ENCODE results near the gene DYNLT2B. TPM values are rescaled to one million over a fixed set of nuclear protein-coding genes. Genes with fewer than 3 reads are reported as not detected.

The DYNLT2B gene
- total and polyA plus RNA-seq, 4 donors: 1.1 to 3.7 (median 2.9) TPM

DNA sequence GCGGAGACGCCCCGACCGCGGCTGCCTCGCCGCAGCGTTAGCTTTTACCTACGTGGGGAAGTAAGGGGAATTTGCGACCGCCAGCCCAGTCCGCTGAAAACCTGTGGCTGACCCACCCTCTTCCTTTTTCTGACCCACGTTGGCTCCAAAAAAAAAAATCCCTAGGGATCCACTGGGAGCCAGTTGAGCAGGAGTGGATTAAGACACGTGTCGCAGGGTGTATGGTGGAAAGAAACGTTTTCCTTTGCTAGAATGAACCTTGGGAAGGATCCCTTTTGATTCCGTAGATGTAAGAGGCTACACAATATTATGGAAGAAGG is 29.9 kb downstream of the DYNLT2B start:
- H3K4me3 ChIP-seq (ENCODE audit: low read depth in 1 of 3, low read length in 3 of 3): peak overlapping the region; percentile 71 to 99 (median 97)
- WGBS: under 1% methylated on average over 17 of the region's 17 CpGs
- TF ChIP-seq EGR1 (IDR thresholded peaks at IDR 0.05; ENCODE audit: low read depth in 2 of 2) (no peak), RAD21 (IDR thresholded peaks at IDR 0.05) (no peak), SP1 (IDR thresholded peaks at IDR 0.05) (no peak), JUND (IDR thresholded peaks at IDR 0.05) (no peak), GABPA (IDR thresholded peaks at IDR 0.05 in 1 of 2, conservative IDR thresholded peaks at IDR 0.05 in 1 of 2) (no peak)
- TF ChIP-seq, protein P1, sequence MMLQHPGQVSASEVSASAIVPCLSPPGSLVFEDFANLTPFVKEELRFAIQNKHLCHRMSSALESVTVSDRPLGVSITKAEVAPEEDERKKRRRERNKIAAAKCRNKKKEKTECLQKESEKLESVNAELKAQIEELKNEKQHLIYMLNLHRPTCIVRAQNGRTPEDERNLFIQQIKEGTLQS (IDR thresholded peaks at IDR 0.05): no peak
- TF ChIP-seq, protein P2, sequence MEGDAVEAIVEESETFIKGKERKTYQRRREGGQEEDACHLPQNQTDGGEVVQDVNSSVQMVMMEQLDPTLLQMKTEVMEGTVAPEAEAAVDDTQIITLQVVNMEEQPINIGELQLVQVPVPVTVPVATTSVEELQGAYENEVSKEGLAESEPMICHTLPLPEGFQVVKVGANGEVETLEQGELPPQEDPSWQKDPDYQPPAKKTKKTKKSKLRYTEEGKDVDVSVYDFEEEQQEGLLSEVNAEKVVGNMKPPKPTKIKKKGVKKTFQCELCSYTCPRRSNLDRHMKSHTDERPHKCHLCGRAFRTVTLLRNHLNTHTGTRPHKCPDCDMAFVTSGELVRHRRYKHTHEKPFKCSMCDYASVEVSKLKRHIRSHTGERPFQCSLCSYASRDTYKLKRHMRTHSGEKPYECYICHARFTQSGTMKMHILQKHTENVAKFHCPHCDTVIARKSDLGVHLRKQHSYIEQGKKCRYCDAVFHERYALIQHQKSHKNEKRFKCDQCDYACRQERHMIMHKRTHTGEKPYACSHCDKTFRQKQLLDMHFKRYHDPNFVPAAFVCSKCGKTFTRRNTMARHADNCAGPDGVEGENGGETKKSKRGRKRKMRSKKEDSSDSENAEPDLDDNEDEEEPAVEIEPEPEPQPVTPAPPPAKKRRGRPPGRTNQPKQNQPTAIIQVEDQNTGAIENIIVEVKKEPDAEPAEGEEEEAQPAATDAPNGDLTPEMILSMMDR (IDR thresholded peaks at IDR 0.05; ENCODE audit: low read depth, low read length, missing input control): no peak
- TF ChIP-seq, protein P3, sequence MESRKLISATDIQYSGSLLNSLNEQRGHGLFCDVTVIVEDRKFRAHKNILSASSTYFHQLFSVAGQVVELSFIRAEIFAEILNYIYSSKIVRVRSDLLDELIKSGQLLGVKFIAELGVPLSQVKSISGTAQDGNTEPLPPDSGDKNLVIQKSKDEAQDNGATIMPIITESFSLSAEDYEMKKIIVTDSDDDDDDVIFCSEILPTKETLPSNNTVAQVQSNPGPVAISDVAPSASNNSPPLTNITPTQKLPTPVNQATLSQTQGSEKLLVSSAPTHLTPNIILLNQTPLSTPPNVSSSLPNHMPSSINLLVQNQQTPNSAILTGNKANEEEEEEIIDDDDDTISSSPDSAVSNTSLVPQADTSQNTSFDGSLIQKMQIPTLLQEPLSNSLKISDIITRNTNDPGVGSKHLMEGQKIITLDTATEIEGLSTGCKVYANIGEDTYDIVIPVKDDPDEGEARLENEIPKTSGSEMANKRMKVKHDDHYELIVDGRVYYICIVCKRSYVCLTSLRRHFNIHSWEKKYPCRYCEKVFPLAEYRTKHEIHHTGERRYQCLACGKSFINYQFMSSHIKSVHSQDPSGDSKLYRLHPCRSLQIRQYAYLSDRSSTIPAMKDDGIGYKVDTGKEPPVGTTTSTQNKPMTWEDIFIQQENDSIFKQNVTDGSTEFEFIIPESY (IDR thresholded peaks at IDR 0.05): no peak
- no peaks in the 10 kb centered on the region for H3K27me3 ChIP-seq (ENCODE audit: control insufficient read depth in 4 of 4, insufficient read depth in 4 of 4, low read length in 3 of 4)
- DNase-seq (ENCODE audit: low spot score): no peak
- H3K9me3 ChIP-seq (ENCODE audit: control insufficient read depth in 4 of 4, low read length in 3 of 4): no peaks in the 10 kb centered on the region
- H3K36me3 ChIP-seq (ENCODE audit: control insufficient read depth in 4 of 4, insufficient read depth in 3 of 4, low read depth in 1 of 4, low read length in 3 of 4): no peaks in the 10 kb centered on the region
- H3K4me1 ChIP-seq (ENCODE audit: control insufficient read depth in 4 of 4, insufficient read depth in 4 of 4, low read length in 3 of 4): peaks cover 5 to 21% (median 17%) of the 10 kb centered on the region in 4 donors
- peak overlapping the region; percentile 89 to 90 for H3K27ac ChIP-seq (ENCODE audit: low read depth in 1 of 2, low read length in 2 of 2)
- peak overlapping the region; percentile 57 to 73 for H3K9ac ChIP-seq (ENCODE audit: low read depth in 1 of 2, low read length in 2 of 2)

DNA sequence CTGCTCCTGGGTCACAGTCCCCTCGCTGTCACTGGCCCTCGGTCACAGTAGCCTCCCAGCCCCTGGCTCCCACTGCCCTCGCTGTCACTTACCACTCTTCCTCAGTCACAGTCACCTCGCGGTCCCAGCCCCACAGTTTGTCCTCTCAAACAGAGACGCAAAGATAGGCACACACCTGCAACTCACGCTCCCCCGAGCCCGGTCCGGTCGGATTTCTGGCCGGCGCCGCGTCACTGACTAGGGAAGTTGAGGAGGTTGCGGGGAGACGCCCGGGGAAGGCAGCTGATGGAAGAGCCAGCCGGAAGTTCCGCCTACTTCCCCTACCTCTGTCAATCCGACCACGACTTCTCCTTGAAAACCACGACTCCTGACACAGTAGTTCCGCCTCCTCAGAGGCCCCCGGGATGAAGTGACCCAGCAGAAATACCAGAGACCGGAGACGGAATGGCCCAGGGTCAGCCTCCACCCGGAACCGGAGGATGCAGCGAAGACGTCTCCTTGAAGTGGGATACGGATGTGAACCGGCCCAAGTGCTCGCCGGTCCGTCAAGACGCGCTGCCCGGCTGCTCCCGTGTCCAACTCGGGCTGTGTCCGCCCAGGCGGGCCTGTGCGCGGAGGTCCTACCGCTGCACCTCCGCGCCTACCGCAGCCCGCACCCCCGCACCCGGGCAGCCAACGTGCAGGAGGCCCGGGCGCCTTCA is 30.4 kb downstream of the DYNLT2B start, which contains the start of gene PCYT1A:
Gene PCYT1A (minus strand): TSS at position 287 of the 701 bp plus-strand sequence. CDS start 17,195 bp downstream, outside the sequence.
- H3K27ac ChIP-seq (ENCODE audit: low read depth in 1 of 2, low read length in 2 of 2): peak within 1 kb of the TSS; percentile 89 to 90
- H3K4me1 ChIP-seq (ENCODE audit: control insufficient read depth in 4 of 4, insufficient read depth in 4 of 4, low read length in 3 of 4): peaks cover 5 to 21% (median 17%) of the 10 kb centered on the region in 4 donors
- H3K27me3 ChIP-seq (ENCODE audit: control insufficient read depth in 4 of 4, insufficient read depth in 4 of 4, low read length in 3 of 4): no peaks in the 10 kb centered on the region
- no peaks in the 10 kb centered on the region for H3K9me3 ChIP-seq (ENCODE audit: control insufficient read depth in 4 of 4, low read length in 3 of 4)
- peak within 1 kb of the TSS; percentile 81 to 93 for H3K9ac ChIP-seq (ENCODE audit: low read depth in 1 of 2, low read length in 2 of 2)
- no peaks in the 10 kb centered on the region for H3K36me3 ChIP-seq (ENCODE audit: control insufficient read depth in 4 of 4, insufficient read depth in 3 of 4, low read depth in 1 of 4, low read length in 3 of 4)
- WGBS: under 1% methylated on average over 55 of the region's 55 CpGs
- DNase-seq (ENCODE audit: low spot score): peak; percentile 87
- peak within 1 kb of the TSS; percentile 71 to 99 (median 97) for H3K4me3 ChIP-seq (ENCODE audit: low read depth in 1 of 3, low read length in 3 of 3)
- TF ChIP-seq, protein P4, sequence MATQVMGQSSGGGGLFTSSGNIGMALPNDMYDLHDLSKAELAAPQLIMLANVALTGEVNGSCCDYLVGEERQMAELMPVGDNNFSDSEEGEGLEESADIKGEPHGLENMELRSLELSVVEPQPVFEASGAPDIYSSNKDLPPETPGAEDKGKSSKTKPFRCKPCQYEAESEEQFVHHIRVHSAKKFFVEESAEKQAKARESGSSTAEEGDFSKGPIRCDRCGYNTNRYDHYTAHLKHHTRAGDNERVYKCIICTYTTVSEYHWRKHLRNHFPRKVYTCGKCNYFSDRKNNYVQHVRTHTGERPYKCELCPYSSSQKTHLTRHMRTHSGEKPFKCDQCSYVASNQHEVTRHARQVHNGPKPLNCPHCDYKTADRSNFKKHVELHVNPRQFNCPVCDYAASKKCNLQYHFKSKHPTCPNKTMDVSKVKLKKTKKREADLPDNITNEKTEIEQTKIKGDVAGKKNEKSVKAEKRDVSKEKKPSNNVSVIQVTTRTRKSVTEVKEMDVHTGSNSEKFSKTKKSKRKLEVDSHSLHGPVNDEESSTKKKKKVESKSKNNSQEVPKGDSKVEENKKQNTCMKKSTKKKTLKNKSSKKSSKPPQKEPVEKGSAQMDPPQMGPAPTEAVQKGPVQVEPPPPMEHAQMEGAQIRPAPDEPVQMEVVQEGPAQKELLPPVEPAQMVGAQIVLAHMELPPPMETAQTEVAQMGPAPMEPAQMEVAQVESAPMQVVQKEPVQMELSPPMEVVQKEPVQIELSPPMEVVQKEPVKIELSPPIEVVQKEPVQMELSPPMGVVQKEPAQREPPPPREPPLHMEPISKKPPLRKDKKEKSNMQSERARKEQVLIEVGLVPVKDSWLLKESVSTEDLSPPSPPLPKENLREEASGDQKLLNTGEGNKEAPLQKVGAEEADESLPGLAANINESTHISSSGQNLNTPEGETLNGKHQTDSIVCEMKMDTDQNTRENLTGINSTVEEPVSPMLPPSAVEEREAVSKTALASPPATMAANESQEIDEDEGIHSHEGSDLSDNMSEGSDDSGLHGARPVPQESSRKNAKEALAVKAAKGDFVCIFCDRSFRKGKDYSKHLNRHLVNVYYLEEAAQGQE (IDR thresholded peaks at IDR 0.05): peak; percentile 69
- TF ChIP-seq YY1 (IDR thresholded peaks at IDR 0.05) (peak; percentile 71), NR2F2 (IDR thresholded peaks at IDR 0.05) (peak; percentile 76), SP1 (IDR thresholded peaks at IDR 0.05) (peak; percentile 55), FOXA1 (IDR thresholded peaks at IDR 0.05) (no peak), FOXA2 (IDR thresholded peaks at IDR 0.05) (no peak), GABPA (IDR thresholded peaks at IDR 0.05 in 1 of 2, conservative IDR thresholded peaks at IDR 0.05 in 1 of 2) (peak; percentile 88 to 95), JUND (IDR thresholded peaks at IDR 0.05) (peak; percentile 38 to 76), HNF4A (conservative IDR thresholded peaks at IDR 0.05) (peak in 1 of 2 donors; percentile 11), RAD21 (IDR thresholded peaks at IDR 0.05) (no peak), TAF1 (conservative IDR thresholded peaks at IDR 0.05) (peak; percentile 76), HNF4G (IDR thresholded peaks at IDR 0.05) (peak; percentile 9), RXRA (IDR thresholded peaks at IDR 0.05) (peak; percentile 56 to 64)
- TF ChIP-seq, protein P3 (IDR thresholded peaks at IDR 0.05): no peak
- TF ChIP-seq, protein P1 (IDR thresholded peaks at IDR 0.05): no peak
- TF ChIP-seq, protein P5, sequence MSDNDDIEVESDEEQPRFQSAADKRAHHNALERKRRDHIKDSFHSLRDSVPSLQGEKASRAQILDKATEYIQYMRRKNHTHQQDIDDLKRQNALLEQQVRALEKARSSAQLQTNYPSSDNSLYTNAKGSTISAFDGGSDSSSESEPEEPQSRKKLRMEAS (IDR thresholded peaks at IDR 0.05): peak; percentile 84
- TF ChIP-seq, protein P2 (IDR thresholded peaks at IDR 0.05; ENCODE audit: low read depth, low read length, missing input control): no peak

Measured in liver (tissue), 9 donors.